ENCODE data around the gene CLCF1.

CLCF1 gene

GRCh38 chr11:67396587-67397389 is 23.4 kb upstream of the CLCF1 start:
- H3K79me2 ChIP-seq (ENCODE audit: control insufficient read depth, low read length) = peaks cover 83% of the 10 kb centered on the region
- peak overlapping the region; percentile 32; the same call in 1 of the 2 replicates for H3K27ac ChIP-seq (ENCODE audit: low read depth, low read length)
- TF ChIP-seq CTCF (IDR thresholded peaks at IDR 0.05; ENCODE audit: low read depth, low read length, poor library complexity, severe bottlenecking) (no peak), EZH2phosphoT487 (IDR thresholded peaks at IDR 0.05; ENCODE audit: borderline replicate concordance, low read length) (no peak)
- no peak overlapping the region; the same call in 1 of the 2 replicates for H3K4me3 ChIP-seq (ENCODE audit: low read length)
- H3K9me3 ChIP-seq (ENCODE audit: control insufficient read depth, insufficient read depth, low read length) = no peaks in the 10 kb centered on the region
- H4K20me1 ChIP-seq (ENCODE audit: control insufficient read depth, insufficient read depth, low read depth, low read length) = peaks cover 7% of the 10 kb centered on the region; the same call in 1 of the 2 replicates
- H3K36me3 ChIP-seq (ENCODE audit: control insufficient read depth, low read length) = peaks cover 85% of the 10 kb centered on the region
- H3K4me2 ChIP-seq (ENCODE audit: low read length) = peak overlapping the region; percentile 44; the same call in 1 of the 2 replicates
- no peaks in the 10 kb centered on the region for H3K27me3 ChIP-seq (ENCODE audit: control insufficient read depth, low read length)
- H3K9me2 ChIP-seq (replicated peaks; ENCODE audit: control insufficient read depth, low read length) = no peaks in the 10 kb centered on the region
- H3F3A ChIP-seq (ENCODE audit: control insufficient read depth, insufficient read depth) = peaks cover 8% of the 10 kb centered on the region; the same call in 1 of the 2 replicates
- peaks cover 48% of the 10 kb centered on the region for H3K4me1 ChIP-seq (ENCODE audit: control insufficient read depth, low read length)

DNA sequence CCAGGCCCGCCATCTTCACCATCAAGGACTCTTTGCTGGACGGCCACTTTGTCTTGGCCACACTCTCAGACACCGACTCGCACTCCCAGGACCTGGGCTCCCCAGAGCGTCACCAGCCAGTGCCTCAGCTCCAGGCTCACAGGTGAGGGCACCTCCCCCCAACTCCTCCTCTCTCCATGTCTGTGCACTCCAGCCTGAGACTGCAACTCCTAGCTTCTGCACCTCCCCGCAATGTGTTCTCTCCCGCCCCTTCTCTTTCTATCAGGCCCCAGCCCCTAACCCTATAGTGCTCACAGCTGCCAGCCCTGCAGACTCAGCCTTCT is 22.8 kb upstream of the CLCF1 start:
- no peak for TF ChIP-seq EZH2phosphoT487 (IDR thresholded peaks at IDR 0.05; ENCODE audit: borderline replicate concordance, low read length)
- TF ChIP-seq CTCF (IDR thresholded peaks at IDR 0.05; ENCODE audit: low read depth, low read length, poor library complexity, severe bottlenecking) = no peak
- no peaks in the 10 kb centered on the region for H3K9me2 ChIP-seq (replicated peaks; ENCODE audit: control insufficient read depth, low read length)
- no peaks in the 10 kb centered on the region for H3K27me3 ChIP-seq (ENCODE audit: control insufficient read depth, low read length)
- peaks cover 7% of the 10 kb centered on the region; the same call in 1 of the 2 replicates for H4K20me1 ChIP-seq (ENCODE audit: control insufficient read depth, insufficient read depth, low read depth, low read length)
- H3K4me2 ChIP-seq (ENCODE audit: low read length) = peak overlapping the region; percentile 44; the same call in 1 of the 2 replicates
- H3K36me3 ChIP-seq (ENCODE audit: control insufficient read depth, low read length) = peaks cover 84% of the 10 kb centered on the region
- H3K4me3 ChIP-seq (ENCODE audit: low read length) = no peak overlapping the region
- peaks cover 48% of the 10 kb centered on the region for H3K4me1 ChIP-seq (ENCODE audit: control insufficient read depth, low read length)
- peaks cover 8% of the 10 kb centered on the region; the same call in 1 of the 2 replicates for H3F3A ChIP-seq (ENCODE audit: control insufficient read depth, insufficient read depth)
- peaks cover 83% of the 10 kb centered on the region for H3K79me2 ChIP-seq (ENCODE audit: control insufficient read depth, low read length)
- H3K27ac ChIP-seq (ENCODE audit: low read depth, low read length) = peak overlapping the region; percentile 32; the same call in 1 of the 2 replicates
- H3K9me3 ChIP-seq (ENCODE audit: control insufficient read depth, insufficient read depth, low read length) = no peaks in the 10 kb centered on the region

DNA sequence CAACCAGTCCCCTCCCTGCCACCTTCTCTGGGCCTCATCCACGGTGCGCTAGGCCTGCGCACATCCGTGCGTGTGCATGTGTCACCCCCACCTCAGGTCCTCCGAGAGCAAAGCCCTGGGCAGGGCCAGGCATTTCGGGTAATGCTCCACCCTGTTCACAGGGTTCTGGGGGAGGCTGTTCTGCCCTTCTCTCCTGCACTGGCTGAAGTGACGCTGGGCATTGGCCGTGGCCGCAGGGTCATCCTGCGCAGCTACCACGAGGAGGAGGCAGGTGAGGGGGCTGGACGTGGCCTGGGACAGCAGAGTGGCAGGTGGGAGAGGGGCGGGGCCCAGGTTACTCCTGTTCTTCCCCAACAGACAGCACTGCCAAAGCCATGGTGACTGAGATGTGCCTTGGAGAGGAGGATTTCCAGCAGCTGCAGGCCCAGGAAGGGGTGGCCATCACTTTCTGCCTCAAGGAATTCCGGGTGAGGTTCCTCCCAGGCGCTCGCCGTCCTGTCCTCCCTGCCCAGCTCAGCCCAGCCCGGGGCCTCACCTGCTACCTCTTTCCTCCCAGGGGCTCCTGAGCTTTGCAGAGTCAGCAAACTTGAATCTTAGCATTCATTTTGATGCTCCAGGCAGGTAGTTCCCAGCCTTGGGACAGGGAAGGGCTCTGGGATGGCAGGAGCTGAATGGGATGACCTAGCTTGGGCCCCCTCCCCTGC is 22.3 kb upstream of the CLCF1 start:
- TF ChIP-seq CTCF (IDR thresholded peaks at IDR 0.05; ENCODE audit: low read depth, low read length, poor library complexity, severe bottlenecking) = no peak
- no peak for TF ChIP-seq EZH2phosphoT487 (IDR thresholded peaks at IDR 0.05; ENCODE audit: borderline replicate concordance, low read length)
- Histone ChIP-seq H3K9me3 (ENCODE audit: control insufficient read depth, insufficient read depth, low read length) (no peaks in the 10 kb centered on the region), H3K27me3 (ENCODE audit: control insufficient read depth, low read length) (no peaks in the 10 kb centered on the region), H3K4me1 (ENCODE audit: control insufficient read depth, low read length) (peaks cover 49% of the 10 kb centered on the region), H3K36me3 (ENCODE audit: control insufficient read depth, low read length) (peaks cover 79% of the 10 kb centered on the region), H3K4me3 (ENCODE audit: low read length) (no peak overlapping the region), H3F3A (ENCODE audit: control insufficient read depth, insufficient read depth) (peaks cover 8% of the 10 kb centered on the region; the same call in 1 of the 2 replicates), H3K79me2 (ENCODE audit: control insufficient read depth, low read length) (peaks cover 83% of the 10 kb centered on the region), H3K27ac (ENCODE audit: low read depth, low read length) (no peak overlapping the region), H3K9me2 (replicated peaks; ENCODE audit: control insufficient read depth, low read length) (no peaks in the 10 kb centered on the region), H4K20me1 (ENCODE audit: control insufficient read depth, insufficient read depth, low read depth, low read length) (peaks cover 5% of the 10 kb centered on the region; the same call in 1 of the 2 replicates), H3K4me2 (ENCODE audit: low read length) (no peak overlapping the region)
